Activated CD8-positive, alpha-beta T cell treated with anti-CD3 and anti-CD28 coated beads for 36 hours (primary cell): Measurements from ENCODE around the gene HSDL1. TPM values are rescaled to one million over a fixed set of nuclear protein-coding genes. Genes with fewer than 3 reads are reported as not detected.
"Not testable (repeated sequence)": the region's sequence is repeated elsewhere in the genome, so short reads cannot be mapped to it uniquely, and the experiment has no call there.

ENCODE experiments used
- ATAC-seq: fragments of 200-7000 bp; cut with Tn5 transposase; one replicate; pipeline ENCODE4 v1.10.0; 2021; ENCODE audit warnings: mild to moderate bottlenecking, moderate library complexity
- CTCF ChIA-PET: fragments of 350-600 bp; sonication (Branson Sonifier 250); formaldehyde crosslinking; loops from one replicate; lab custom pipeline; 2021; ENCODE audit warnings: antibody characterized with exemption; lab: Charles Lee
- POLR2A ChIA-PET: fragments of 350-600 bp; sonication (Branson Sonifier 250); formaldehyde crosslinking; loops from one replicate; lab custom pipeline; 2021; ENCODE audit warnings: antibody characterized with exemption; lab: Charles Lee
- DNase-seq: peaks from one replicate; pipeline ENCODE4 v3.0.0-alpha.2; 2020
- H3K27ac Mint-ChIP-seq: one replicate; pipeline ENCODE4 v1.8.0; 2021; ENCODE audit warnings: mild to moderate bottlenecking, mixed read lengths
- H3K27me3 Mint-ChIP-seq: one replicate; pipeline ENCODE4 v1.8.0; 2021; ENCODE audit warnings: mixed read lengths
- H3K36me3 Mint-ChIP-seq: one replicate; pipeline ENCODE4 v1.8.0; 2021; ENCODE audit warnings: low read depth, mixed read lengths
- H3K4me1 Mint-ChIP-seq: one replicate; pipeline ENCODE4 v1.8.0; 2021; ENCODE audit warnings: low read depth, mixed read lengths
- H3K4me3 Mint-ChIP-seq: one replicate; pipeline ENCODE4 v1.8.0; 2021; ENCODE audit warnings: mild to moderate bottlenecking, moderate library complexity, mixed read lengths
- H3K9me3 Mint-ChIP-seq: one replicate; pipeline ENCODE4 v1.8.0; 2021; ENCODE audit warnings: mixed read lengths
- intact Hi-C: fragments of 100-400 bp; cut with micrococcal nuclease; formaldehyde crosslinking; loops from one replicate; pipeline ENCODE4 v1.10.0; 2022
- total RNA-seq, 2 experiments: library from RNA; stranded (reverse); gene quantifications; one replicate each; pipeline ENCODE4 v1.2.3, GENCODE V29; 2021
- TF ChIP-seq, protein P1 (sequence below): fragments of 200-600 bp; IDR thresholded peaks from one replicate; pipeline ENCODE4 v1.8.0; 2022; ENCODE audit warnings: antibody characterized with exemption, mild to moderate bottlenecking

Gene HSDL1
- total RNA-seq, 2 experiments from 2014 or later: 11.1 to 11.8 TPM

DNA sequence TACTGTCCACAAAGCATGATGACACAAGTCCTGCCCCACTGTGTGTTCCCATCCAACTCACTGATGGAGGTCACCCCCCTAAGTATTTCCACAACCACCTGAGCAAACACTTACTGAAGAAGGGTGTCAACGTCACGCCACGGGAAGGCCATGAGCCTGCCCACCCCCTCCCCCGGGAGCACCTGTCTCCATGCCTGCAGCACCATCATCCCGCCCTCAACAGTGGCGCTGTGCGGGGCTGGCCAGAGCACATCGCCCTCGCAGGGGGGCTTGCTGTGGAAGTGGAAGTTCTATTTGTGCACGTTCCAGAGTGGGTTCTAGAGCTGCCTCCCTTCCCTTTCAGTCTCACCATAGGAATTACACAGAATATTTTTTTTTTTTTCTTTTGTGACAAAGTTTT lies 24.0 kb downstream of the HSDL1 start:
- TF ChIP-seq, protein P1, sequence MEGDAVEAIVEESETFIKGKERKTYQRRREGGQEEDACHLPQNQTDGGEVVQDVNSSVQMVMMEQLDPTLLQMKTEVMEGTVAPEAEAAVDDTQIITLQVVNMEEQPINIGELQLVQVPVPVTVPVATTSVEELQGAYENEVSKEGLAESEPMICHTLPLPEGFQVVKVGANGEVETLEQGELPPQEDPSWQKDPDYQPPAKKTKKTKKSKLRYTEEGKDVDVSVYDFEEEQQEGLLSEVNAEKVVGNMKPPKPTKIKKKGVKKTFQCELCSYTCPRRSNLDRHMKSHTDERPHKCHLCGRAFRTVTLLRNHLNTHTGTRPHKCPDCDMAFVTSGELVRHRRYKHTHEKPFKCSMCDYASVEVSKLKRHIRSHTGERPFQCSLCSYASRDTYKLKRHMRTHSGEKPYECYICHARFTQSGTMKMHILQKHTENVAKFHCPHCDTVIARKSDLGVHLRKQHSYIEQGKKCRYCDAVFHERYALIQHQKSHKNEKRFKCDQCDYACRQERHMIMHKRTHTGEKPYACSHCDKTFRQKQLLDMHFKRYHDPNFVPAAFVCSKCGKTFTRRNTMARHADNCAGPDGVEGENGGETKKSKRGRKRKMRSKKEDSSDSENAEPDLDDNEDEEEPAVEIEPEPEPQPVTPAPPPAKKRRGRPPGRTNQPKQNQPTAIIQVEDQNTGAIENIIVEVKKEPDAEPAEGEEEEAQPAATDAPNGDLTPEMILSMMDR: no peak
- CTCF ChIA-PET: interaction anchor here (1.1 kb wide), 1 partner anchor 55 kb away, joined by 3 read pairs; no protein-coding TSS in a partner anchor
- POLR2A ChIA-PET: no interaction called here
- ATAC-seq: no peak
- peaks cover 9% of the 10 kb centered on the region for H3K36me3 Mint-ChIP-seq
- intact Hi-C loops: no loop called here
- no peak overlapping the region for H3K4me3 Mint-ChIP-seq
- no peak for DNase-seq
- no peak overlapping the region for H3K27ac Mint-ChIP-seq
- H3K27me3 Mint-ChIP-seq: no peaks in the 10 kb centered on the region
- H3K9me3 Mint-ChIP-seq: no peaks in the 10 kb centered on the region
- H3K4me1 Mint-ChIP-seq: peaks cover 9% of the 10 kb centered on the region

DNA sequence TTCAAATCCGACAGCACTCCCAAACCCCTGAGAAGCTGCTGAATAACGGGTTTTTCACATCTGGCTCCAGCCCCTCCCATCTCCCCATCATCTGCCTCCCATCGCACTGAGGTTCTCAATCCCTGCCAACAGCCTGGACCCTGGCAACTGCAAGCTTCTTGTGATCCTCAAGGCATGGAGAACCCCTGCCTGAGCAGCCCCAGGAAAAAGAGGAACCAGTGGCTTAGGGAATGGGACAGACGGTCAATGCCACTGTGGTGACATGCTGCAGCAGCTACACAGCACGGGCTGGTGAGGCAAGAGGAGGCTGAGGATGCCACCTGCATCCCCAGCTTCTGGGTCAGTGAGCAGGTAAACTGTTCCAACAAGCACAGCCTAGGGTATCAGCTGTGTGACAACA lies 25.0 kb downstream of the HSDL1 start:
- ATAC-seq (no peak), DNase-seq (no peak)
- CTCF ChIA-PET: interaction anchor here (6.1 kb wide), 1 partner anchor 32 kb away, joined by 40 read pairs; no protein-coding TSS in a partner anchor
- Mint-ChIP-seq H3K9me3 (no peaks in the 10 kb centered on the region), H3K4me1 (peaks cover 16% of the 10 kb centered on the region), H3K27me3 (no peaks in the 10 kb centered on the region), H3K27ac (no peak overlapping the region), H3K36me3 (peaks cover 12% of the 10 kb centered on the region), H3K4me3 (no peak overlapping the region)
- TF ChIP-seq, protein P1: no peak
- intact Hi-C loops: no loop called here
- POLR2A ChIA-PET: interaction anchor here (0.6 kb wide), 1 partner anchor 21 kb away, joined by 3 read pairs; no protein-coding TSS in a partner anchor

DNA sequence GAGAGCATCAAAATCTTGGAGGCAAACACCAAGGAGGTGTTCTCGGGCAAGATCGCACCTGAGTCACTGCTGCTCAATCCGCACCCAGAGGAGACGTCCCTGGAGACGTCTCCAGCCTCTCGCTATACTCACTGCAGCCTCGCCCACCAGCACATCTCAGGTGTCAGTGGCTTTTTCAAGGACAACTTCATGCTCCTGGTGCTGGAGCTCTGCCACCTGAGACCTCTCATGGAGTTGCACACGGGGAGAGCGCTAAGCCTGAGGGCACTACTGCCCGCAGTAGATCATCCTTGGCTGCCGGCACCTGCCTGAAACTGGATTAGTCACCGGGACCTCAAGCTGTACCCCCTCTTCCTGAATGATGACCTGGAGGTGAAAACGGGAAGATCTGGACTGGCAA lies 25.6 kb downstream of the HSDL1 start:
- Mint-ChIP-seq H3K27ac (no peak overlapping the region), H3K9me3 (no peaks in the 10 kb centered on the region), H3K4me1 (peaks cover 18% of the 10 kb centered on the region), H3K27me3 (no peaks in the 10 kb centered on the region), H3K4me3 (no peak overlapping the region), H3K36me3 (peaks cover 12% of the 10 kb centered on the region)
- TF ChIP-seq, protein P1: no peak
- no peak for DNase-seq
- POLR2A ChIA-PET: no interaction called here
- CTCF ChIA-PET: interaction anchor here (5.6 to 6.1 kb wide), 2 partner anchors 31 to 55 kb away, joined by 33 to 40 read pairs; no protein-coding TSS in a partner anchor
- intact Hi-C loops: no loop called here
- ATAC-seq: no peak

DNA sequence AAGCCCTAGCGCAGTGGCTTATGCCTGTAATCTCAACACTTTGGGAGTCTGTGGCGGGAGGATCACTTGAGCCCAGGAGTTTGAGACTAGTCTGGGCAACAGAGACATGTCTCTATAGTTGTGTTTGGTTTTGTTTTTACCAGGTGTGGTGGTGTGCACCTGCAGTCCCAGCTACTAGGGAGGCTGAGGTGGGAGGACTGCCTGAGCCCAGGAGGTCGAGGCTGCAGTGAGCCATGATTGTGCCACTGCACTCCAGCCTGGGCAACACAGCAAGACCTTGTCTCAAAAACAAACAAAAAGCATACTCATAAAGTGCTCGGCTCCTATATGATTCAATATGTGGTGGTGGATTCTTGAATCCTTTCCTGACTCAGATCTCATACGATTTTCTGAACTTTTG lies 26.7 kb downstream of the HSDL1 start:
- Mint-ChIP-seq H3K27ac (peak overlapping the region; percentile 42), H3K4me3 (peak overlapping the region; percentile 54), H3K4me1 (peaks cover 21% of the 10 kb centered on the region)
- H3K9me3 Mint-ChIP-seq, H3K36me3 Mint-ChIP-seq, intact Hi-C loops, H3K27me3 Mint-ChIP-seq, DNase-seq, ATAC-seq: not testable (repeated sequence)
- CTCF ChIA-PET: interaction anchor here (4.2 to 6.1 kb wide), 3 partner anchors 30 to 69 kb away, joined by 27 to 40 read pairs (median 33); partner anchors contain the start of gene TAF1C
- POLR2A ChIA-PET: interaction anchor here (0.9 to 3.5 kb wide), 8 partner anchors 15 to 39 kb away, joined by 3 to 26 read pairs (median 6); partner anchors contain the start of genes DNAAF1 and HSDL1

DNA sequence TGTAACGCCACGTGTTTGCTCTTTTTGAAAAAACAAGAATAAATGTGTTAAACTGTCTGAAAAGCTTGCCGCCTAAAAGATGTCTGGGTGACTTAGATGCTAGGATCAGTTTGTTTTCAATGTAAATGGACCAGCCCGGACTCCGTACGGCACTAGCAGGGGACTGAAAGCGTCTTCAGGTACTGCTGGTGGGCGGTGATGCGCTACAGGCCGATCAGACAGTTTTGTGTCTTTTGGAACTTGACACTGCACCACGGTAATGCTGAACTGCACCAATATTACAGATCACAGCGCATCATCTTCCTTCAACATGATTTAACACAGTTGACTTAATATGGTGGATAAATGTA lies 27.5 kb downstream of the HSDL1 start:
- peaks cover 23% of the 10 kb centered on the region for H3K4me1 Mint-ChIP-seq
- no peaks in the 10 kb centered on the region for H3K9me3 Mint-ChIP-seq
- peak overlapping the region; percentile 94 for H3K4me3 Mint-ChIP-seq
- CTCF ChIA-PET: interaction anchor here (0.8 to 6.1 kb wide), 12 partner anchors 14 to 161 kb away, joined by 3 to 40 read pairs (median 9); partner anchors contain the start of genes DNAAF1, HSDL1 and TAF1C
- peaks cover 7% of the 10 kb centered on the region for H3K36me3 Mint-ChIP-seq
- DNase-seq (peak; percentile 79), ATAC-seq (peak; percentile 5)
- POLR2A ChIA-PET: interaction anchor here (0.8 to 3.5 kb wide), 19 partner anchors 11 to 78 kb away, joined by 3 to 26 read pairs (median 5); partner anchors contain the start of genes DNAAF1 and HSDL1
- peak overlapping the region; percentile 95 for H3K27ac Mint-ChIP-seq
- TF ChIP-seq, protein P1: no peak
- intact Hi-C loops: no loop called here
- no peaks in the 10 kb centered on the region for H3K27me3 Mint-ChIP-seq
